GM18951 (cell line): ENCODE results near the gene MTRFR.

Experiments
- POLR2A ChIP-seq: IDR thresholded peaks from 4 replicates; pipeline ENCODE4 v1.6.1; 2011; ENCODE audit warnings: mild to moderate bottlenecking; ENCODE audit not compliant: insufficient read length, insufficient read depth; ENCODE audit errors: extremely low read depth
- in situ Hi-C: fragments of 300-500 bp; cut with MboI; formaldehyde crosslinking; loops from one replicate; pipeline ENCODE4 v1.12.0; 2022; ENCODE audit warnings: low sequenced_read_pairs, mixed read lengths, inconsistent platforms; ENCODE audit not compliant: unreplicated experiment

MTRFR gene

GRCh38 chr12:123268850-123269249 lies 35.6 kb downstream of the MTRFR start:
- in situ Hi-C loops = loop anchor here (10.0 kb wide), 1 partner anchor 326 kb away; no protein-coding TSS in a partner anchor
- TF ChIP-seq POLR2A = no peak

GRCh38 chr12:123269395-123269892 lies 36.2 kb downstream of the MTRFR start:
- TF ChIP-seq POLR2A = peak; percentile 40
- in situ Hi-C loops = loop anchor here (10.0 kb wide), 1 partner anchor 325 kb away; no protein-coding TSS in a partner anchor

- TF ChIP-seq POLR2A = no peak
Observed at GRCh38 chr12:123269896-123270213, 36.6 kb downstream of the MTRFR start.

GRCh38 chr12:123270214-123271000 lies 37.2 kb downstream of the MTRFR start:
- in situ Hi-C loops = no loop called here
- TF ChIP-seq POLR2A = no peak

More at GRCh38 chr12:123269896-123270213, 36.6 kb downstream of the MTRFR start:
- in situ Hi-C loops = loop anchor here (10.0 kb wide), 1 partner anchor 325 kb away; no protein-coding TSS in a partner anchor

GRCh38 chr12:123271001-123271668 lies 37.9 kb downstream of the MTRFR start:
- in situ Hi-C loops = no loop called here
- no peak for TF ChIP-seq POLR2A

- TF ChIP-seq POLR2A = no peak
- in situ Hi-C loops = no loop called here
Observed at GRCh38 chr12:123273166-123273565, 39.9 kb downstream of the MTRFR start.

- in situ Hi-C loops = no loop called here
- TF ChIP-seq POLR2A = no peak
Observed at GRCh38 chr12:123278101-123278627, 44.9 kb downstream of the MTRFR start.

- no peak for TF ChIP-seq POLR2A
- in situ Hi-C loops = no loop called here
Observed at GRCh38 chr12:123280971-123281370, 47.7 kb downstream of the MTRFR start.

- in situ Hi-C loops = no loop called here
- TF ChIP-seq POLR2A = no peak
Observed at GRCh38 chr12:123282111-123282510, 48.9 kb downstream of the MTRFR start.

- no peak for TF ChIP-seq POLR2A
- in situ Hi-C loops = no loop called here
Observed at GRCh38 chr12:123283461-123283860, 50.2 kb downstream of the MTRFR start.

GRCh38 chr12:123284669-123285068 lies 51.4 kb downstream of the MTRFR start:
- no peak for TF ChIP-seq POLR2A
- in situ Hi-C loops = no loop called here

GRCh38 chr12:123286652-123287373 lies 53.6 kb downstream of the MTRFR start:
- TF ChIP-seq POLR2A = no peak
- in situ Hi-C loops = no loop called here
